AG10803 (cell line): ENCODE results near the gene SELENOM.
"Not testable (repeated sequence)": the region's sequence is repeated elsewhere in the genome, so short reads cannot be mapped to it uniquely, and the experiment has no call there.

ENCODE experiments used
- DNase-seq: peaks from one replicate; pipeline ENCODE4 v3.0.0; 2010; ENCODE audit warnings: low read depth
- H3K4me3 ChIP-seq: 2 replicates; pipeline ENCODE4 v1.5.1; 2011; ENCODE audit warnings: mild to moderate bottlenecking, low read length, control low read depth
- CTCF ChIP-seq: conservative IDR thresholded peaks from 2 replicates; pipeline ENCODE4 v1.5.1; 2011; ENCODE audit warnings: mild to moderate bottlenecking, low read length, control low read depth, inconsistent platforms

Gene SELENOM

GRCh38 chr22:31082606-31083376 lies 24.6 kb downstream of the SELENOM start:
- peak; percentile 76 for DNase-seq
- peak; percentile 77 for TF ChIP-seq CTCF
- peak overlapping the region; percentile 91 for H3K4me3 ChIP-seq

DNA sequence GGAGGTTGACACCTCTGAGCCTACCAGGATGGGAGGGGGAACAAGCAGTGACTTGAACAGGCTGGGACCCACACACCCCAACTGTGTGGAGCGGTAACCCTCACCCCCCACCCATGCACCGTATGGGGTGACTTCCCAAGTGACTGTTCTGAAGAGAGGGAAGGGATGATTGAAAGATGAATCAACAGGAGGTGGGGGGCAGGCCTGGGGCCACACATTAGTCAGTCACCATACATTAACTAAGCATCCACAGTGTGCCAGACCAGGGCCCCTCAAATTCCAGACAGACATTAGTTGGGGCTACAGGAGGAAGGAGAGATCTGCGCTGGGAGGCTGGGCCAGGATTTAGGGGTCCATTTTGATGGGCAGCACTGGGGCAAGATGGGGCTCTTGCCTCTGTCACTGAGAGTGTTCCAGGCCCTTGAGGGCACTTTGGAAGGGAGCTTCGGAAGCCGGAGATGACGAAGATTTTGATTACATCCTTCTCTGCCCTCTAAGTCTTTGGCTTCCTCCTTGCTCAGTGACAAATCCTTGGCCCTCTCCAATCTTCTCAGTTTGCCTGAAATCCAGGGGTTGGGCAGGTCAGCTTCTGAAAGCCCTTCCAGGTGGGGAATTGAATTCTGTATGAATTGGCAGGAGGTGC lies 25.3 kb downstream of the SELENOM start:
- DNase-seq: peak; percentile 51
- peak overlapping the region; percentile 91 for H3K4me3 ChIP-seq
- TF ChIP-seq CTCF: no peak

- peak; percentile 81 for DNase-seq
- TF ChIP-seq CTCF: no peak
- peak within 1 kb of the TSS; percentile 91 for H3K4me3 ChIP-seq
These were observed 26.3 kb downstream of the SELENOM start, which contains the start of gene SMTN for GRCh38 chr22:31080848-31081649. TSS of gene SMTN (plus strand) at chr22:31081318. CDS start at chr22:31083259, 1,941 bp downstream.

GRCh38 chr22:31080164-31080847 lies 27.1 kb downstream of the SELENOM start:
- peak overlapping the region; percentile 91 for H3K4me3 ChIP-seq
- no peak for TF ChIP-seq CTCF
- DNase-seq: no peak

DNA sequence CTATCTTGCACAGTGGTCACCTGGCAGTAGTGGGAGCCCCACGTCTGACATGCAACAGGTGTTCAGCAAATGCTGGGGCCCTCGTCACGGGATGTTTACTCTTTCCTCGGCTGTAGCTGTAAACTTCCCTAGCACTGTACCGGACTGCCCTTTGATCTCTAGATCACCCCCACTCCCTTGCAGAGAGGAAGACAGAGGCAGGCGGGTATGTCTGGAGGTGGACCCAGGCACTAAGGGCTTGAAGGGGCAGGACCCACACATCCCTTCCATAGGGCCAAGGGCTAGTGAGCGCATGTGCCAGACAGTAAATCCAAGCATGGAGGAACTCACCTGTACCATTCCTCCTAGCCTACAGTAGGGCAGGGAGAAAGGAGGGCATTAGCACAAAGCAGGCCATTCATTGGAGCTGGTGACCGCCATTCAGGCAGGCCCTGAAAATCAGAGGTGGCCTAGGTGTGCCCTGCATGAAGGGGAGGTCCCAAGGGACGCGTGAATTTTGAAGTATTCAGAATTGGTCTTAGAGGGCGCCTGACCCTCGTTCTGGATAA lies 28.2 kb downstream of the SELENOM start:
- DNase-seq: no peak
- no peak overlapping the region for H3K4me3 ChIP-seq
- TF ChIP-seq CTCF: no peak

GRCh38 chr22:31078389-31078788 lies 29.0 kb downstream of the SELENOM start:
- peak; percentile 56 for DNase-seq
- not testable (repeated sequence) for H3K4me3 ChIP-seq

DNA sequence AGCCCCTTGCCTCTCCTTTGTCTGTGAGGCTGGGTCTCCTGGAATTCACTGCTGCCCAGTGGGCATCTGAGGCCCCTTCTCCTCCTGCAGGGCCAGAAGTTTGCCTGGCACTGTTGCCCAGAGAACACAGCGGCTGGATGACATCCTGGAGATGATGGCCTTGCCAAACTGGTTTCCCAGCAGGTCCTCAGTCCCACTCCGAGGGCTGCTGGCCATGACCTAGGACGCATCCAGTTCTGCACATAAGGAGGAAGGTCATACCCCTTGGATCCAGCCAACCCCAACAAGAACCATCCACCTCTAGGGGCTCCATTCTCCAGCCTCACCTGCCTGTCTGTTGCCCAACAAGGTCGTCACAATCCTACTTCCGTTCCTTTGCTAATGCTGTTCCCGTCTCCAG lies 29.7 kb downstream of the SELENOM start:
- no peak for DNase-seq
- no peak for TF ChIP-seq CTCF
- no peak overlapping the region for H3K4me3 ChIP-seq
